ENCODE data around the gene TBC1D20. TPM values are rescaled to one million over a fixed set of nuclear protein-coding genes. Genes with fewer than 3 reads are reported as not detected.

TBC1D20 gene
- total RNA-seq, 4 donors from 2014 or later, result 11.0 to 44.0 (median 35.8) TPM

GRCh38 chr20:407953-408842 lies 54.1 kb downstream of the TBC1D20 start, which contains the start of gene RBCK1:
RBCK1 (plus strand) TSS chr20:408299; CDS start chr20:408758, 459 bp downstream.
- H3K36me3 ChIP-seq, result no peaks in the 10 kb centered on the region

DNA sequence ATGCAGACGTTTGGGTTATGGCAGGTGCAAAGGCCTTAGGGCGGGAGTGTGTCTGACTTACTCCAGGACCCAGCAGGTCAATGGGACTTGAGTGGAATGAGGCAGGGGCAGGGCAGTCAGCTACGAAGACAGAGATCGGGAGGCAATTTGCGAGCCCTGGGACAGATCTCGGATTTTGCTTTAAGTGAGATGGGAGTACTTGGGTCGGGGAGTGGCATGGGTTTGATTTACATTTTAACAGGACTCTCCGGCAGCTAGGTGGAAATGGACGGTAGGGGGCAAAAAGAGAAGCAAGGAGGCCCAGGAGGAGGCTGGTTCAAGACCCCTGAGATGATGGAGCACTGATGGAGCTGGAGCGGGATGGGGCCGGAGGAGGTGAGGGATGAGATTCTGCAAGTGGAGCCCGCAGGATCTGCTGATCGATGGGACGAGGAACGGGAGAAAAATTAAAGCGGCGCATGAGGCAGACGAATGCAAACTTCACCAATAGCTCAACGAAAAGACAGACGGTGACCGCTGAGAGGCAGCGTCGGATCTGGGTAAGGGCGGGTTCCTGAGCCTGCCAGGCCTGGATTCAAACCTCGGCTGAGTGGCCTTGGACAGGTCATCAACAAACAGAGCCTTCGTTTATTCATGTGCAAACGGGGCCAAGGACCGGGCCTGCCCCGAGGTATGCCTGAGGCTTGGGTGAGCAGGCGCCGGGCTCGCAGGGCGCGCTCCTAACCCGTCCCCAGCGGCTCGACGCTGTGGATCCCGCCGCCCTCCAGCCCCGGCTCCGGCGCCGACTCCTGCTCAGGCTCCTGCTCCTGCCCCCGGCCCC lies 55.0 kb downstream of the TBC1D20 start:
- intact Hi-C loops (cut with DNase I; ENCODE audit: low total_unique reads), result no loop called here
- Histone ChIP-seq H3K27me3 (no peaks in the 10 kb centered on the region), H3K9me3 (no peaks in the 10 kb centered on the region), H3K27ac (peak overlapping the region; percentile 74 to 96), H3K4me3 (peak overlapping the region; percentile 48 to 81), H3K4me1 (peaks cover 0 to 7% of the 10 kb centered on the region in 2 donors), H3K36me3 (no peaks in the 10 kb centered on the region)
- DNase-seq, result peak; percentile 65 to 67
- TF ChIP-seq POLR2A (IDR thresholded peaks at IDR 0.05), result peak in 1 of 2 donors; percentile 28
- TF ChIP-seq, protein P1, sequence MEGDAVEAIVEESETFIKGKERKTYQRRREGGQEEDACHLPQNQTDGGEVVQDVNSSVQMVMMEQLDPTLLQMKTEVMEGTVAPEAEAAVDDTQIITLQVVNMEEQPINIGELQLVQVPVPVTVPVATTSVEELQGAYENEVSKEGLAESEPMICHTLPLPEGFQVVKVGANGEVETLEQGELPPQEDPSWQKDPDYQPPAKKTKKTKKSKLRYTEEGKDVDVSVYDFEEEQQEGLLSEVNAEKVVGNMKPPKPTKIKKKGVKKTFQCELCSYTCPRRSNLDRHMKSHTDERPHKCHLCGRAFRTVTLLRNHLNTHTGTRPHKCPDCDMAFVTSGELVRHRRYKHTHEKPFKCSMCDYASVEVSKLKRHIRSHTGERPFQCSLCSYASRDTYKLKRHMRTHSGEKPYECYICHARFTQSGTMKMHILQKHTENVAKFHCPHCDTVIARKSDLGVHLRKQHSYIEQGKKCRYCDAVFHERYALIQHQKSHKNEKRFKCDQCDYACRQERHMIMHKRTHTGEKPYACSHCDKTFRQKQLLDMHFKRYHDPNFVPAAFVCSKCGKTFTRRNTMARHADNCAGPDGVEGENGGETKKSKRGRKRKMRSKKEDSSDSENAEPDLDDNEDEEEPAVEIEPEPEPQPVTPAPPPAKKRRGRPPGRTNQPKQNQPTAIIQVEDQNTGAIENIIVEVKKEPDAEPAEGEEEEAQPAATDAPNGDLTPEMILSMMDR (IDR thresholded peaks at IDR 0.05), result peak in 2 of 4 experiments; percentile 15 to 16

More at GRCh38 chr20:407953-408842, 54.1 kb downstream of the TBC1D20 start, which contains the start of gene RBCK1:
- Histone ChIP-seq H3K4me1 (peaks cover 0 to 7% of the 10 kb centered on the region in 2 donors), H3K9me3 (no peaks in the 10 kb centered on the region), H3K4me3 (peak within 1 kb of the TSS; percentile 81 to 100), H3K27me3 (no peaks in the 10 kb centered on the region), H3K27ac (peak within 1 kb of the TSS; percentile 96 to 98)
- intact Hi-C loops (cut with DNase I; ENCODE audit: low total_unique reads), result no loop called here
- peak; percentile 86 to 90 for DNase-seq
- TF ChIP-seq POLR2A (IDR thresholded peaks at IDR 0.05), result peak; percentile 23 to 41
- TF ChIP-seq, protein P1 (IDR thresholded peaks at IDR 0.05), result no peak

DNA sequence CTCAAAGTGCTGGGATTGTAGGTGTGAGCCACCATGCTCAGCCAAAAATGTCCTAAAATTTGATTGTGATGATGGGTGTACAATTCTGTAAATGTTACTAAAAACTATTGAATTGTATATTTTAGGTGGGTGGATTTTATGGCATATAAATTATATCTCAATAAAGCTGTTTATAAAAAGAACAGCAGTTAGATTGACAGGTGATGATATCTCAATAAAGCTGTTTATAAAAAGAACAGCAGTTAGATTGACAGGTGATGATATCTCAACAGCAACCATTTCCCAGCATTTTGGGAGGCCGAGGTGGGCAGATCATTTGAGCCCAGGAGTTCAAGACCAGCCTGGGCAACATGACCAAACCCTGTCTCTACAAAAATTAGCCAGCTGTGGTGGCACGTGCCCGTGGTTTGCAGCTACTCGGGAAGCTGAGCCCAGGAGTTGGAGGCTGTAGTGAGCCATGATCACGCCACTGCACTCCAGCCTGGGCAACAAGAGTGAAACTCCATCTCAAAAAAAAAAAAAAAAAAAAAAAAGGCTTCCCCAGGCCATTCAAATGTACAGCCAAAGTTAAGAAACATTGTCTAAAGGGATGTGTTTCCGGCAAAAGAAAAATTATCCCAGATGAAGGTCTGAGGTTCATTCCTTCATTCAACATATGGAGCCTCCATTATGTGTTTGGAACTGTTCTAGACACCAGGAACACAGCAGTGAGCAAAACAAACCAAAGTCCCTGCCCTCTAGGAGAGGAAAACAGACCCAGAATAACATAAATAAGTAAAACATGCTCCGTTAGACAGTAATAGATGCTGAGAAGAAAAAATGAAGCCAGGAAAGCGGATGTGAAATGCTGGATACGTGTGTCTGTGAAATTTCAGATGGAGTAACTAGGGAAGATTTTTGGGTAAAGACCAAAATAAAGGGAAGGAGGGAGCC lies 55.9 kb downstream of the TBC1D20 start:
- H3K4me1 ChIP-seq, result peaks cover 0 to 7% of the 10 kb centered on the region in 2 donors
- DNase-seq, result no peak
- intact Hi-C loops (cut with DNase I; ENCODE audit: low total_unique reads), result no loop called here
- H3K9me3 ChIP-seq, result no peaks in the 10 kb centered on the region
- no peak for TF ChIP-seq POLR2A (IDR thresholded peaks at IDR 0.05)
- TF ChIP-seq, protein P1 (IDR thresholded peaks at IDR 0.05), result no peak
- H3K27ac ChIP-seq, result peak overlapping the region in 1 of 2 donors; percentile 96
- H3K27me3 ChIP-seq, result no peaks in the 10 kb centered on the region
- H3K4me3 ChIP-seq, result no peak overlapping the region
- H3K36me3 ChIP-seq, result no peaks in the 10 kb centered on the region

DNA sequence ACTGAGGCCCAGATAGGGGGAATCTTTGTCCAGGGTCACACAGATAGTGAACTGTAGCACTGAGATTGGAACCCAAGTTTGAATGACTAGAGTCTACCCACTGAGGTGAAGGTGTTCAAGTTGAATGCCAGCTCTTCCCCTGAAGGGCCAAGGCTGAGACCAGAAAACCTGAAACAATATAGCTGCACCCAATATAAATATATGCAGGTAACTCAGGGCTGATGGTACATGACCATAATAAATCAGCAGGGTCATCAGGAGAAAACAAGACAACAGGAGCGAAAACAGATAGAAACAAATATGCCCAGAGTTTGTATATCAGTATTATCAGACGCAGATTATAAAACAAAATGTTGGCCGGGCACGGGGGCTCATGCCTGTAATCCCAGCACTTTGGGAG lies 58.2 kb downstream of the TBC1D20 start:
- no peak overlapping the region for H3K27ac ChIP-seq
- no peak for TF ChIP-seq POLR2A (IDR thresholded peaks at IDR 0.05)
- DNase-seq, result no peak
- intact Hi-C loops (cut with DNase I; ENCODE audit: low total_unique reads), result no loop called here
- no peak overlapping the region for H3K4me3 ChIP-seq
- H3K9me3 ChIP-seq, result no peaks in the 10 kb centered on the region
- no peaks in the 10 kb centered on the region for H3K27me3 ChIP-seq
- H3K36me3 ChIP-seq, result no peaks in the 10 kb centered on the region
- H3K4me1 ChIP-seq, result peaks cover 0 to 5% of the 10 kb centered on the region in 2 donors

DNA sequence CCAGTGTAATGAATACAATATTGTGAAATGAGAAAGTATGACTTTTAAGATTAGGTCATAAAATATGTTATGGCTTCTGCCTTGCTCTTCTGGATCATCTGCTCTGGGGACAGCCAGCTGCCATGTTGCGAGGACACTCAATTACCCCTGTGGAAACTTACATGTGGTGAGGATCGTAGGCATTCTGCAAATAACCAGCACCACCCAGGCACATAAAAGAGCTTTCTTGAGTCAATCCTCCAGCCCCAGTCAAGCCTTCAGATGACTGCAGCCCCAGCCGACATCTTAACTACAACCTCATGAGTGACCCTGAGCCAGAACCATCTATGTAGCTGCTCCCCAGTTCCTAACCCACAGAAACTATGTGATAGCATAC lies 58.8 kb downstream of the TBC1D20 start:
- Histone ChIP-seq H3K4me1 (no peaks in the 10 kb centered on the region), H3K27me3 (no peaks in the 10 kb centered on the region), H3K36me3 (no peaks in the 10 kb centered on the region), H3K9me3 (no peaks in the 10 kb centered on the region), H3K27ac (no peak overlapping the region), H3K4me3 (no peak overlapping the region)
- DNase-seq, result no peak
- no peak for TF ChIP-seq POLR2A (IDR thresholded peaks at IDR 0.05)
- intact Hi-C loops (cut with DNase I; ENCODE audit: low total_unique reads), result no loop called here
